ENCODE measurements around the gene NPHS1.

- TF ChIP-seq CTCF (IDR thresholded peaks at IDR 0.05) (no peak), POLR2A (IDR thresholded peaks at IDR 0.05) (no peak), EP300 (IDR thresholded peaks at IDR 0.05) (no peak), POLR2AphosphoS5 (IDR thresholded peaks at IDR 0.05) (no peak)
These were observed 18.3 kb downstream of the NPHS1 start for GRCh38 chr19:35833972-35834371.

All from sigmoid colon (tissue), 4 donors.